Muscle of leg (tissue), 11 donors: ENCODE results near the gene TTN. TPM values are rescaled to one million over a fixed set of nuclear protein-coding genes. Genes with fewer than 3 reads are reported as not detected.

Experiments
- DNase-seq: peaks from one replicate; pipeline ENCODE4 v3.0.0; 2013
- H3K27ac ChIP-seq: one replicate; pipeline ENCODE4 v1.5.1; 2013; ENCODE audit warnings: mild to moderate bottlenecking, low read length, control low read depth
- H3K27me3 ChIP-seq: one replicate; pipeline ENCODE4 v1.6.1; 2013; ENCODE audit warnings: low read length; ENCODE audit not compliant: control insufficient read depth, insufficient read depth
- H3K36me3 ChIP-seq: one replicate; pipeline ENCODE4 v1.6.1; 2013; ENCODE audit warnings: low read length; ENCODE audit not compliant: control insufficient read depth, insufficient read depth
- H3K4me1 ChIP-seq: one replicate; pipeline ENCODE4 v1.6.1; 2013; ENCODE audit warnings: low read length; ENCODE audit not compliant: control insufficient read depth, insufficient read depth
- H3K4me3 ChIP-seq: one replicate; pipeline ENCODE4 v1.5.1; 2013; ENCODE audit warnings: low read length, control low read depth
- H3K9me3 ChIP-seq: replicated peaks from 2 replicates; pipeline ENCODE4 v1.6.1; 2013; ENCODE audit warnings: low read depth, low read length; ENCODE audit not compliant: control insufficient read depth
- WGBS: methylation state at CpG from one replicate; pipeline ENCODE4 v1.1.5; 2013; ENCODE audit warnings: missing lambda C conversion rate; ENCODE audit not compliant: insufficient coverage; 5-methylcytosine and 5-hydroxymethylcytosine counted together
- polyA plus RNA-seq, 8 donors: library from polyadenylated mRNA; unstranded; fragments of 120-200 nt; gene quantifications; one replicate each; pipeline versions ENCODE4 v1.2.1 to v1.2.3, GENCODE V29; 2013; ENCODE audit warnings: inconsistent platforms in 1 of 8, low replicate concordance in 1 of 8; ENCODE audit not compliant: insufficient read length in 8 of 8, insufficient read depth in 1 of 8
- total RNA-seq: library from RNA; stranded (reverse); fragments of 120-200 nt; gene quantifications from one replicate; pipeline ENCODE4 v1.2.4, GENCODE V29; 2013

Gene TTN
- total and polyA plus RNA-seq, 9 donors = 105 to 1,236 (median 194) TPM

- H3K9me3 ChIP-seq = no peaks in the 10 kb centered on the region
- H3K27me3 ChIP-seq = no peaks in the 10 kb centered on the region
- peak within 1 kb of the TSS; percentile 85 for H3K4me3 ChIP-seq
- peak; percentile 95 for DNase-seq
- H3K27ac ChIP-seq = peak within 1 kb of the TSS; percentile 99
- H3K4me1 ChIP-seq = peaks cover 30% of the 10 kb centered on the region
- H3K36me3 ChIP-seq = no peaks in the 10 kb centered on the region
- 2% methylated on average over 38 of the region's 56 CpGs for WGBS
Observed at GRCh38 chr2:178478439-178479274, 328.6 kb downstream of the TTN start, which contains the start of gene FKBP7. FKBP7 (minus strand) TSS chr2:178478600; CDS start chr2:178478499, 101 bp downstream.

GRCh38 chr2:178478130-178478438 lies 329.1 kb downstream of the TTN start:
- no peaks in the 10 kb centered on the region for H3K27me3 ChIP-seq
- H3K9me3 ChIP-seq = no peaks in the 10 kb centered on the region
- H3K4me1 ChIP-seq = peaks cover 30% of the 10 kb centered on the region
- DNase-seq = no peak
- H3K4me3 ChIP-seq = peak overlapping the region; percentile 85
- WGBS = 0% methylated on average over 7 of the region's 10 CpGs
- no peaks in the 10 kb centered on the region for H3K36me3 ChIP-seq
- H3K27ac ChIP-seq = peak overlapping the region; percentile 99

- H3K36me3 ChIP-seq = no peaks in the 10 kb centered on the region
- peak; percentile 61 for DNase-seq
Observed at GRCh38 chr2:178477443-178478129, 329.6 kb downstream of the TTN start.

GRCh38 chr2:178476477-178476876 lies 330.7 kb downstream of the TTN start:
- Histone ChIP-seq H3K27ac (no peak overlapping the region), H3K9me3 (no peaks in the 10 kb centered on the region), H3K27me3 (no peaks in the 10 kb centered on the region), H3K4me3 (no peak overlapping the region), H3K4me1 (peaks cover 19% of the 10 kb centered on the region), H3K36me3 (no peaks in the 10 kb centered on the region)
- no peak for DNase-seq

More at GRCh38 chr2:178477443-178478129, 329.6 kb downstream of the TTN start:
- Histone ChIP-seq H3K4me3 (peak overlapping the region; percentile 85), H3K9me3 (no peaks in the 10 kb centered on the region), H3K27ac (peak overlapping the region; percentile 99), H3K4me1 (peaks cover 27% of the 10 kb centered on the region), H3K27me3 (no peaks in the 10 kb centered on the region)
- no CpG with 5 or more reads among the region's 3 CpGs for WGBS

Other genes starting within 250 kb of the TTN start
- gene CCDC141, start 242.7 kb upstream of the TTN start, total RNA-seq = 76.1 TPM
- gene CCDC141, start 242.7 kb upstream of the TTN start, polyA plus RNA-seq = 10 to 100 TPM; 35.7 to 62.1 (median 56.6) TPM